22Rv1 (cell line): ENCODE results near the gene TCL1B.
"Not testable (repeated sequence)": the region's sequence is repeated elsewhere in the genome, so short reads cannot be mapped to it uniquely, and the experiment has no call there.

ENCODE experiments used
- H3K27ac ChIP-seq: fragments of 450-650 bp; 2 replicates; pipeline ENCODE4 v1.5.1; 2017
- CTCF ChIP-seq: fragments of 450-650 bp; IDR thresholded peaks from 2 replicates; pipeline ENCODE4 v1.5.1; 2017; ENCODE audit warnings: mild to moderate bottlenecking
- ZFX ChIP-seq: fragments of 450-650 bp; IDR thresholded peaks from 2 replicates; pipeline ENCODE4 v1.6.1; 2017; ENCODE audit warnings: antibody characterized with exemption, borderline replicate concordance

TCL1B gene

DNA sequence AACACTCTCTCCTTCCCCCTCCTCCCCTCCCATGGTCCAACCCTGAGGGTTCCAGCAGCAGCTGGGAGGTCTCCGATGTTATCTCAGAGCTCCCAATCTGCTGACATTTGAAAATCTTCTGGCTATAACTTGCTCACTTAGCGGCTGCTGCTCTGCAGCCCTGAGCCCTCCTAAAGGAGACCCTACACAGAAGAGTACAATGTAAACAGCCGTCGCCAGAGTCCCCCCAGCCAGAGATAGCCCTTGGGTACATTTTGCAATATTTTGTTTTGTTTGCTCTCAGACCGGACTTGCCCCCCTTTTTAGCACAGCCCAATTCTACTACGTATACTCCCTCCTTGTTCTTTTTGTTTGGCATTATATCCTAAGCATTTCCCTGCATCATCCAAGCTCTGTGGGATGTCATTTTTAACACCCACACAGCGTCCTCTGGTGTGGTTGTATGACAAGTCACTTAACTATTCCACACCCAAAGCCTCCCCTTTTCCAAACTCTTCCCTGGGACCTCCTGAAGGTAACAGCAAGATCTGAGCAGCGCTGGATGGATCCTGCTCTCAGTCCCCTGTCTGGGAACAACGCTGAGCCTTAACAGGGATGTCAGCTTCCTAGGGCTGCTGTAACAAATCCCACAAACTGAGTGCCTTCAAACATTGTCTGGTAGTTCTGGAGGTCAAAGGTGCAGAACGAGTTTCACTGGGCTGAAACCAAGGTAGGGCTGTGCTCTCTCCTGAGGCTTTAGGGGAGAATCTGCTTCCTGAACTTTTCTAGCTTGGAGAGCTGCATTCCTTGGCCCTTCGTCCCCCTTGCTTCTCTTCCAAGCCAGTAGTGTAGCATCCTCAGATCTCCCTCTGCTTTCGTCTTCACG, 25.3 kb upstream of the TCL1B start:
- no peak overlapping the region for H3K27ac ChIP-seq

DNA sequence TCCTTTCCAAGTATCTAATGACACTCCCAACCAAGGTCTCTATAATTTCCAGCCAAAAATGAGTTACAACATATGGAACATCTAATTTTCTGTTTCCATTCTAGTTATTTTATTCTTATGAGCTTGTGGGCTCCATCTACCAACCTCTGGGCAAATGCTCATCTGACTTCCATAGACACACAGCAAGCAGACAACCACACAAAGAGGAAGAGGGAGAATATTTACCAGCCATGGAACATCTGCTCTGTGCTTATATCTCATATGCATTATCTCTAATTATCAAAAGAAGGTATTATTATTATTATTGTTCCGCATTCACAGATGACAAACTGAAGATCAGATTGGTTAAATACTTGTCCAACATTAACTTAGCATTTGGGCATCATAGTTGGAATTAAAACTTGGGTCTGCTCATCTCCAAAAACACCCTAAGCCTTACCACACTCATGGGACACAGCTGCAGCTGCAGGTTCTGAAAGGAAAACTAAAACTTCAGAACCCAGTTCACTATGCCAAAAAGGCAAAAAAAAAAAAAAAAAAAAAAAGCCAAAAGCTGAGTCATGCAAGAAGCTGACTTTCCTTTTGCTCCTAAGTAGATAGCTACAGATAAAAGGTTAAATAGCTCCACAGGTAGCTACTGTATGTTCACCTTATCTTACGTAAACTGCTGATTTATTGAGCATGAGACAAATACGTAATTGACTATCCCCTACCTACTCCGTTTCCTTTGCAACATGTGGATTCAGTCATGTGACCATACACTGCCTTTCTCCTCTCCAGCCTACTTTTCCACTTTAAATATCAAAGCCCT, 23.6 kb upstream of the TCL1B start:
- H3K27ac ChIP-seq = no peak overlapping the region
- TF ChIP-seq ZFX (no peak), CTCF (no peak)

More for the DNA sequence above, 25.3 kb upstream of the TCL1B start:
- TF ChIP-seq CTCF (no peak), ZFX (no peak)

DNA sequence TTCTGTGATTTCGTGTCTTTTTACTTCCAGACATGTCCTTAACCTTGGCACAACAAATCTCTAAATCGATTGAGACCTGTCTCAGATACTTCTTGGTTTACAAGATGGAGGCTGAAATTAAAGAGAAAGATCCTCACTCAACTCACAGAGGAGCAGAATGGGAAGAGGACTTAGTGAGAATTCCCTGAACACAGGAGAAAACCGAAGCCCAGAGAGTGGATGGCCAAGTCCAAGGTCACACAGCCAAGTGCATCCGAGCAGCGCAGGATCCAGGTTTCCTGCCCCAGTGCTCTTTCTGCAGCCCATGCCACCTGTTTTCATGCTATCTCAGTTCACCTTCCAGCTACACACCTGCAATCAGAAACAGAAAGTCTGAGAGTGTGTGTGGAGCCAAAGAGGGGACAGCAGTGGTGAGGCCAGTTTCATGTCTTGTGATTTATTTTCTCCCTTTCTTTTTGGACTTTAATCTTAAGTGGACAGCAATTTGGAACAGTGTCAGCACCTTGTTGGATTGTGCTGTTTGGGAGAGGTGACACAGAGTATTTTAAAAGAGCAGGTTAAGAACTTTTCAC, 22.9 kb upstream of the TCL1B start:
- H3K27ac ChIP-seq = no peak overlapping the region
- no peak for TF ChIP-seq CTCF
- TF ChIP-seq ZFX = no peak

DNA sequence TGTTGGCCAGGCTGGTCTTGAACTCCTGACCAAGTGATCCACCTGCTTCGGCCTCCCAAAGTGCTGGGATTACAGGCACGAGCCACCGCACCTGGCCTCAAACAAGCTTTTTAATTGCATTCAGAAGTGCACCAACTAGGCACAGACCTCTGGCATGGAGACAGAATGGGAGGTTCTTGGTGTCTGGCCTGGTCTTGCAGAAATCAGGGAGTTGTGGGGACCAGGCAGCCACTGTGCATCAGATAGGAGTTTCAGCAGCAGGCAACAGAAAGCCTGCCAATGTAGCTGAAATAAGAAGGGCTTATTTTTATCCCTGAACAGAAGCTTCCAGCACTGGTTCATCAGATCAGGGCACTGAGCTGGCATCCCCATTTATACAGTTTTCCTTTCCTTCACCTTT, 22.2 kb upstream of the TCL1B start:
- TF ChIP-seq CTCF (no peak), ZFX (no peak)
- no peak overlapping the region for H3K27ac ChIP-seq

DNA sequence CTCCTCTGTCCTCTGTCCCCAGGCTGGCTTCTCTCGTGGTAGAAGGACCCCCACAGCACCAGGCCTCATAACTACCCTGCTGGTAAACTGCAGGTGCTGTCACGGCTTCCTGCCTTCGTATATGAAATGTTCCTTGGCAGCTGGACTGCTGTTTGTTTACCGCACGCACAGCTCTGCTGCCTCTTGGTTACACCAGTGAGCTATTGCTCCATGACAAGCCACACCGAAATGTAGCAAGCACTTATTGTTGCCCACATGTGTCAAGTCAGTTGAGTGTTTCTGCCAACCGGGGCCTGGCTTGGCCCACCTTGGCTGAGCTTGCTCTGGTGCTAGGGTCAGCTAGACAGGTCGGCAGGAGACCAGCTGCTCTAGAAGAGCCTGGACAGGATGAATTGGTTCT, 21.7 kb upstream of the TCL1B start:
- H3K27ac ChIP-seq = no peak overlapping the region
- TF ChIP-seq ZFX = no peak
- no peak for TF ChIP-seq CTCF

DNA sequence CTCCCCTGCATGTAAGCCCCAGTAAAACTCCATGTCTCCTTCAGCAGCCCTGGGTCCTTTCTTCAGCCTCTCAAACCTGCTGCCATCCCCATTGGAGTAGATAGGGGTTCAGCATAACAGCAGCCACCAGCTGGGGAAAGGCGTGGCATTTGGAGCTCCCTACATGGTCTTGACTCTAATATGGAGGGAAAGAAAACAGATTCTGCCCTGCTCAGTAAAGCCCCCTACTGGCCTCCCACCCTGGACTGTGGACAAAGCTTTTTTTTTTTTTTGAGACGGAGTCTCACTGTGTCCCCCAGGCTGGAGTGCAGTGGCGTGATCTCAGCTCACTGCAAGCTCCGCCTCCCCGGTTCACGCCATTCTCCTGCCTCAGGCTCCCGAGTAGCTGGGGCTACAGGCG, 20.7 kb upstream of the TCL1B start:
- H3K27ac ChIP-seq = not testable (repeated sequence)
- peak; percentile 22; the same call in 1 of the 2 replicates for TF ChIP-seq CTCF
